Stimulated activated CD4-positive, alpha-beta T cell treated with anti-CD3 and anti-CD28 coated beads, Interleukin-12 subunit alpha, Interleukin-12 subunit beta, amount 100 ng/mL, for 4 hours (primary cell): ENCODE data around the gene CCRL2.
"Not testable (repeated sequence)": the region's sequence is repeated elsewhere in the genome, so short reads cannot be mapped to it uniquely, and the experiment has no call there.

Source experiments
- DNase-seq: peaks from one replicate; pipeline ENCODE4 v3.0.0-alpha.2; 2020

Gene CCRL2

DNA sequence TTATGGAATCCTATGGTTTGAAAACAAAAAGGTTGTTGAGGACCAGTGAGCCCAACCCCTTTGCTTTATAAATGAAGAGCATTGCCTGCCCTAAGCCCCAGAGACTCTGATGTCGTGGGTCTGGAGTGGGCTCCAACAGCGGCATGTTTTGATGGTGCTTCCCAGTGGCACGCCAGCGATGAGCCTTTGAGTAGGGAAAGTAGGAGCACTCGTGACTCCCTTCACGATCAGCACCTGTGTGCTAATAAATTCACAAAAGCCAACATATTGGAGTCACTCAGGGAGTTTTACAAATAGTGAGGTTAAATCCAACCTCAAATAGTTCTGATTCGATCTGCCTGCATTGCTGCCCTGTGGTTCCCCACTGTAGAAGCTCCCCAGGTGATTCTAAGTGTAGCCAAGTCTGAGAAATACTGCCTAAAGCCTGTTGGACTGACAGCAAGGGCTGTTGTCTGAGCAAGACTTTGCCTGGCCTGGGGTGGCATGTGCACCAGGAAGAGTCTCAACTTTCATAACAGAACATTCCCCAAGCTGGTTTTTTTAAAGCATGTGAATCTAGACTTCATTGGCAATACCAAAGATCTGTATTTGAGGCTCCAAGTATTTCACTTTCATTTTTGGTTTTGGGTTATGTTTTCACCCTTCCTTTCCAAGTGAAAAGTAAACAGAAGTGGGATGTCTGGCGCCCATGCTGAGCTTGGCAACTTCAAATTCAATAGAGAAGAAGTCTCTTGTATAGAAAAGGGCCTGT, 26.4 kb upstream of the CCRL2 start:
- no peak for DNase-seq

DNA sequence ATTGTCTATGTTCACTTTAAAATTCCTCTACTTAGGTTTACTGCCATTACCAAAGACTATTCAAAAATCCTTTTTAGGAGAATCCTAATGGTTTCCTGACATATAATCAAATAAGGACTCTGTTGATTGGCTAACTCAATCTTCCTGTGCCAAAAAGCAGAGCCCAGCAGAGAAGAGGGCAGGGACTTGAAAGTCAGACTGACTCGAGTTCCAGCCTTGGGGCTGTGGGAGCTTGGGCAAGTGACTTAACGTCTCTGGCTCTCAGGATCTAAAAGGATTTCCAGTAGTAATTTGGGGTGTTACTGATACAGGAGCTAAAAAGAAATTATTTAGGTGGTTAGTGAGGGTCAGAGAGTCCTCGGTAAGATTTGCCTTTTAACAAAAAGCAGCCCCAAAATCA, 25.4 kb upstream of the CCRL2 start:
- DNase-seq: no peak

DNA sequence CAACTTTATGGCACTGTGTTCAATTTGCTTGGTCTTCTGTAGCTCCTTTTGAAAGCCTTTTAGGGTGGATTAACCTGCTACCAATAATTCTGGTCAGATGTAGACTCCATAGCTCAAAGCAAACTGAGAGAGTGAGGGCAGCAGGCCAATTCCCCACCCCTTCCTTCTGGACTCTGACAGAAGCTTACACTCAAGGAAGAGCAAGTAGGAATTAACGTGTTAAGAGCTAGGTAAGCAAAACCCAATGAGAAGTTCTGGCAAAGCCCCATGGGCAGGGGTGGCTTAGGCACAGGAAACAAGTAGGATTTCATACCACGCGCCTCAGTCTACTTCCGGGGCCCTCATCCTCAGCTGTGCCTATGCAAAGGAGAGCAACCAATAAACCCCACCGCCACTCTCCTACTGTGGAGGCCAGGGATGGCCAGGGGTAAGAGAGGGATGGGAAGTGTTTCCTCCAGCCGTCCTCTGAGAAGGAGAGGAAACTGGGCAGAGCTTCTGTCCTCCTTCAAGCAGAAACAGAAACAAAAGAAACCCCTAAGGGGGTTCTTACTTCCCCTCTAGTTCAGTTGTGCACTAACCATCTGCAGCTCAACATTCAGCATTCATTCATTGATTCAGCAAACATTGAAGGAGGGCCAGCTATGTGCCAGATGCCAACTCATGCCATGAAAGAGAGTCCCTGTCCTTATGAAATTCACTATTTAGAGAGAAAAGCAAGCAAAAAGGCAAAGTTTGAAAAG, 23.7 kb upstream of the CCRL2 start:
- no peak for DNase-seq

DNA sequence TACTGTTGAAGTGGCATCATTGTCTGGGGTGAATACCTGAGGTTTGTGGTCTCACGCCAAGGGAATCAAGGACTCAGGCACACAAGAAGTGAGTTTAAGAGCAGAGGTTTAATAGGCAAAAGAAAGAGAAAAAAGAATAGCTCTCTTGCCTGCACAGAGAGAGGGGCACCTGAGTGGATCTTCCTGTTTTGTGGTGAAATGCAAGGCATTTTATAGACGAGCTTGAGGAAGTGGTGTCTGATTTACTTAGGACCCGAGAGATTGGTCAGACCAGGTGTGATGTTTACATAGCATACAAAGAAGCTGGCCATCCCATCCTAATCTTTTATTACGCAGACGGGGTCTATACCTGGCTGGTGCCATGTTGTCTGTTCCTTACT, 23.1 kb upstream of the CCRL2 start:
- no peak for DNase-seq

DNA sequence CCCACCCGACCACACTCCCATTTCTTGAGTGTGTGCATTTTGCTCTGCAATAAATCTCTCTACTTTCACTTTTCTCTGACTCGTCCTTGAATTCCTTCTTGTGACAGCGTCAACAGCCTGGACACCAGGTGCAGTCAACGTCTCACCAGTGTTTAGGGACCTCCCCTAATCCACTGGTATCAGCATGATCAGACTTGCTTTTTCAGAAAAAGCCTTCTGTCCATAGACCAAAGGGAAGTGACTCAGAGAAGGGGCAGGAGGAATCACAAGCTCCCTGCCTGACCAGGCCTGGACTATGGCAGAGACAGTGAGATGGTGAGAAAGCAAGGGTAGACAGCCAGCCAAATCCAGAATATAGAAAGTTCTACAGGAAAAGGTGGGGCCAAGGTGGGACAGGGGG, 20.9 kb upstream of the CCRL2 start:
- DNase-seq: no peak

DNA sequence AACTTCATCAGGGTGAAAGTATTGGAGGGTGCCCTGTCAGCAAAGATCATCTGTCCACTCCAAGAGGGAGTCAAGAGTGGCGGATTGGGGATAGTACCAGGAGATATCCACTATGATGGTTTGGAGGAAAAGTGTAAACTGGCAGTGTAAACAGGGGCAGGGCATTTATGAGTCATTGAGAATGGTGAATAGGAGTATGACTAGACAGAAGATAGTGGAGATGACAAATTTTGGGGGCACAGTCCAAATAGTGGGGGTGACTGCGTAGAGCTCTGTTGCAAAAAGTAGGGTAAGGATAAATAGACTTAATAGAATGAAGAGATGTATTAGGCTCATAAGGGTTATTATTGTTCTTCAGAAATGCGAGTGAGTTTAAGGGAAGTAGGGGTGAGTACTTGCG, 18.2 kb upstream of the CCRL2 start:
- not testable (repeated sequence) for DNase-seq

DNA sequence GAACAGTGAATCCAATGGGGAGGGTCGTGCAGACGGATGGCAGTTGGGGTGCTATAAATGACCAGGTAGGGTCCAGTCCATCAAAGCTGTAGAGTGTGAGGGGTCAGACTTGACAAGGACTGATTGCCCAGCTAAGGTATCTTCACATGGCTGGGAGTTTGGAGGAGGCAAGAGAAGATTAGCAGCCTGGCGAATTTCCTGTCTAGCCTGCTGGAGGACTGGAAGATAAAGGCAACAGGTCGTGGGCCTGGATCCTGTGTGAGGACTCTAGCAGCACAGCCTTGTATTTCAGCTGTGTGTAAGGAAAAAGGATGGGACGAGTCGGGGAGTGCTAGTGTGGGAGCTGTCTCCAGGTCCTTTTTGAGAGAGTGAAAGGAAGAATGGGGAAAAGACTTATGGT, 17.8 kb upstream of the CCRL2 start:
- DNase-seq: no peak

DNA sequence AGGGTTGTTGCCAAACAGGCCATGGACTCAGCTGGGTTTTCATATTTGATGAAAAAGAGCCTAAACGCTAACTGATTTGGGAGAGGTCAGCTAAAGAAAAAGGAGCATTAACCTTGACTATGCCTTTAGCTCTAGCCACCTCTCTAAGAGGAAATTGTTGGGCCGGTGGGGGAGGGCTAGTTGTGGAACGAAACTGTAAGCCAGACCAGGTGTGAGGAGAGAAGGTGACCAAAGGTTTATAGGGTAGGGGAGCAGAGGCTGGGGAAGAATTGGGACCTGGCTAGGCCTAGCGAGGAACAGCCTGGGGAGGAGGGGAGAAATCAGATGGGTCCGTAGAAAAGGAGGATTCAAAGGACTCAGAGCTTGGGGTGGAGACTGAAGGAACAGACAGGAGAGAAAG, 15.5 kb upstream of the CCRL2 start:
- not testable (repeated sequence) for DNase-seq

DNA sequence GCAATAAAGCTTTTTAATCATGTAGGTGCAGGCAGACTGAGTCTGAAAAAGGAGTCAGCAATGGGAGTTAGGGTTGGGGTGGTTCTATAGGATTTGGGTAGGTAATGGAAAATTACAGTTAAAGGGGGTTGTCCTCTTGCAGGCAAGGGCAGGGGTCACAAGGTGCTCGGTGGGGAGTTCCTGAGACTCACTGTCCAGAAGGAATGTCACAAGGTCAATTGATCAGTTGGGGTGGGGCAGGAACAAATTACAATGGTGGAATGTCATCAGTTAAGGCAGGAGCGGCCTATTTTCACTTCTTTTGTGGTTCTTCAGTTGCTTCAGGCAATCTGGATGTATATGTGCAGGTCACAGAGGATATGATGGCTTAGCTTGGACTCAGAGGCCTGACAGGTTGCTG, 14.0 kb upstream of the CCRL2 start:
- no peak for DNase-seq

DNA sequence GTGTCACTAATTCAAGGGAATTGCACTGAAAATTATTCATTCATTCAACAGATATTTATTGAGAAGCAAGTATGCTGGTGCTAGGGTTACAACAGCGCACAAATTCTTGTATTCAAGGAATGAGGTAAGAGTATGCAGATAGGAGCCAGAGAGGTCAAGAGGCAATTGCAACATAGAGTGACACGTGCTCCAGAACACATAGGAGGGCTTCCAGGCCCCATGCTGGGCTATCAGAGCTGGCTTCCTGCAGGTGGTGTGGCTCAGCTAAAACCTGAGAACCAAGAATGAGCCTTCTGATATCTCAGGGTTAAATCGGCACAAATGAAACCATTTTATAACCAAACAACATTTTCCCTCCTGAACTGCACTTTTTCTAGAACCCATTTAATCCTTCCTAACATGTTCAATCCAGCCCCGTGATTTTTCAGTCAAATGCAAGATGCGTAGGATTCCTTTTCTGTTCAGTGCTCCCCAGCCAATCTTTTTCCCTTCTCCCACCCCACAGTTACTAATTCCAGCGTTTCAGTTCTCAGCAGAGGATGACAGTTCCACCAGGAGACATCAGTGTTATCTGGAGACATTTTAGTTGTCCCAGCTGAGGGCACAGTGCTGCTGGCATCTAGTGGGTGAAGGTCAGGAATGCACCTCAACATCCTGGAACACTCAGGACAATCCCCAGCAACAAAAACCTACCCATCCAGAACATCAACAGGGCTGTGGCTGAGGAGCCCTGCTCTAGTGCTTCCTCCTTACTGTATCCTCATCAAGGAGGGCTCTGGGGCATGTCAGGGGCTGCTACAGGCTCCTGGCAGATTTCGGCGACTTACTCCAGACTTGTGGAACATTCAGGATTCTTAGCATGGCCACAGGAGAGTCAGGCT, 13.3 kb upstream of the CCRL2 start:
- no peak for DNase-seq

DNA sequence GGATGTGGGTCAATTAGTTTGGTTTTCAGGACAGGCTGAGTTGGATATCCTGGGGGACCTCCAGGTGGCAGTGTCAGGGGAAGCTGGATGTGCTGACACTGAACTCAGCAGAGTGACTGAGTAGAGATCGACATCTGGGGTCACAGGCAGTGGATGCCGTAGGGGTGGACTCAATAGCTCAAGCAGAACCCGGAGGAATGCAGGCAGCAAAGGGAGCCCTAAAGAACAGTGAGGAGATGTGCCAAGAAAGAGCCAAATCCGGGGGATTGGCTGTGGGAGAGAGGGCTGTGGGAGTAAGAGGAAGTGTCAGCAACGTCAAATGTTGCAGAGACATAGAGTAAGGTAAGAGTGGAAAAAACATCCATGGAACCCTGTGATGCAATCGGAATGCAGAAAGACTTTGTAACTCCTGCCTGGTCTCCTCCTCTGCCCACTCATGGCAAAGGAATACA, 11.8 kb upstream of the CCRL2 start:
- no peak for DNase-seq

DNA sequence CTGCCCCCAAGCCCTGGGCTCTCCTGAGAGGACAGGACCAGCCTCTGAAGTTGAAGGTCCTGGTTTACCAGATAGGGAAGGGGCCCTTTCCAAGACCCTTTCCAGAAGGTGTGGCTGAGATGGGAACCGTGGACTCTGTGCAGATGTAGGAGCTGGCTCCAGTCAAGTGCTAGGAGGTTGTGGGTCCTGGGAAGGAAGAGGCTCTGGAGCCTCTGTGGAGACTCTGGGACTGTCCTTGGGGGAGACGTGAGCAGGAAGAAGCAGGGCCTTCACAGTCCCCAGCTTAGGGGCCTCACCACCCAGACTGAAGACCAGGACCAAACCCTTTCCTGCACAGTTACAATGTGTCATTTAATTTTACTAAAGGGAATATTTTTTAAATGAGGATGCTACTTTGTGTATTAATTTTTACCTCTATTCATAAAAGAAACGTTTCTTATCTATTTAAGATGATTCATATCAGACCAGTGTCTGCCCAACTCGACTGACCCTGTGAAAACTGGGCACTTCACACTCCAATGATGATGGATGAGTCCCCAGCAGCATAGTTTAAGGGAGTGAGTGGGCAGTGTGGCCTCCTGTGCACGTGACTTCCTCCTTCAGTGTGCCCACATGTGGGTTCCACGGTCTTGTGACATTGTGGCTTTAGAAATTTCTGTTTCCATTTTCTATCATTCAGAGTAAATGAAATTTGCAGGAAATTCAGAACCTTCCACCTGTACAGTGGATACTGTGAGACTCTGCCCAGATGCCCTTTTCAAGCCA, 11.1 kb upstream of the CCRL2 start:
- DNase-seq: no peak

DNA sequence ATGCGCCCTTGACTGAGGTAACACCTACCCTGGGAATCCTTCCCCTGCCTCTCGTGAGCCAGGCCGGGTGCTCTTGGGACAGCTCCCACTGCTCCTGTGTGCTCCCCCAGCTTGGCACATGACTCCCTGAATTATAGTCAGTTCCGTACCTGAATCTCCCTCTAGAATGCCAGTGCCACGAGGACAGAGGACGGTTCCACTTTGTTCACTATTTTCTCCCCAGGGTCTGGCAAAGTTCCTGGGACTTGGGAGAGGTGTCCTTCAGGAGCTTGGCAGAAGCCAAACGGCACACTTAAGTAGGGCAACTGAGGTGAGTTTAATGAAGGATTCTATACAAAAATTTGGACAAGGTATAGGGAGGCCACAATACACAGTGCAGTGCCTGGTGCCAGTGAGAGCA, 9.9 kb upstream of the CCRL2 start:
- no peak for DNase-seq

DNA sequence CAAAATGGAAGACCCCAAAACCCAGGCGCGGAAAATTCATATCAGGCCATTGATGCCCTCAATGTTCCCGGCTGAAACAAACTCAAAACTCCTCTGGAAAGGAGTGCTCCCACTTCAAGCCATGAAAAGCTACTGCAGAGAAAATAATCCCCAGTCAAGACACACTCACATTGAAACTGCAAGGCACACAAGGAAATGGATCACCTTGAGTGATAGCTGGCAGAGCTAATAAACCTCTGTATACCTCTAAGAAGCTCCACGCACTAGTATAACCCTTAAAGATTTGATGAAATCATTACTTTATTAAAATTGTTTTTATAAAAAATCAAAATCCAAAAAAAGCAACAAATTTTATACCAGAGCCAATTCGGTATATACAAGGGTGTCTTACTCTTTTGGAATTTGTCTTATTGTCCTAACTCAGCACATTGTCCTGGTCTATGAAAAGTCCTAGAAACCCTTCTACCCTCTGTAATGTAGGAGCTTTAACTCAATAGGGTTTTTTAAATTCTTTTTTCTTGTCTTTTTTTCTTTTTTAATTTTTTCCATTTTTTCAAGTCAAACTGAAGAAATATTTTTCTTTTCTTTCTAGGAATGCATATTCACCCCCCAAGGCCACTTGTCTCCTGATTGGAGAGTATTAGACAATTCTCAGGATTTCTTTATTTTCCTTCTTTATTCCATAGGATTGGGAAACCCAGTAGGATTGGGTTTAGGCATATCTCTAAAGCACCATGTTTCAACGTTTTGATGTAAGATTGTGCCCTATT, 8.7 kb upstream of the CCRL2 start:
- no peak for DNase-seq

DNA sequence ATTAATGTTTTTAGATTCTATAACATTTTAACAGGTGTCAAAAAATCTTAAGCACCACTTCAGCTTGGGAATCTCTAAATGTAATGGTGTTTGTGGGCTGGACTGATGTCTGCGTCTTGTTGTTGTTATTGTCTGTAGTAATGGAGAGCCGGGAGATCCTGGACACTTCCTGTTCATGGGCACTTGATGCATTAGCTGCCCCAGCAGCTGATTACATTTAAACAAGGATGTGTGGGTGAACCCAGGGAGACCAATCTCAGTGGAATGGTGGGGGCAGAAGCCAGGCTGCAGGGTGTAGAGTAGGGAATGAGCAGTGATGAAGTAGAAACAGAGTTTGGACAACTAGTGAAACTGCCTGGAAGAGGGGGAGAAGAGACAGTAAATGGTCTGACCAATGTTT, 8.0 kb upstream of the CCRL2 start:
- no peak for DNase-seq

DNA sequence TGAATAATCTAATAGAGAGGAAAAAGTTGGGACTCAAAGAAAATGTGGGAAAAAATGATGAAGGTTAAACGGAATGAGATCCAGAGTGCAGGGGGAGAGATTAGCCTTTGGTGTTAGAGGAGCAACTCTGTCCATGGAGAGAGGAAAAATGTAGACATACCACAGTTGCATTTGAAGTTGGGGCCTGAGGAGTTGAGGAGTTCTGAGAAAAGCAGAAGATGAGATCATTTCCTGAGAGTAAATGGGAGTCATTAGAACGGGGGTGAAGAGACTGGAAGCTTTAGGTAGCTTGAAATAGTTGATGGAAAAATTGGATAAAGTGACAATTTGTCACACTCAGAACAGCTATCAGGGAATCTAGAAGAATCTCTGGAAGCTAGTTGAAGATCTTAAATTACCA, 7.5 kb upstream of the CCRL2 start:
- DNase-seq: no peak

DNA sequence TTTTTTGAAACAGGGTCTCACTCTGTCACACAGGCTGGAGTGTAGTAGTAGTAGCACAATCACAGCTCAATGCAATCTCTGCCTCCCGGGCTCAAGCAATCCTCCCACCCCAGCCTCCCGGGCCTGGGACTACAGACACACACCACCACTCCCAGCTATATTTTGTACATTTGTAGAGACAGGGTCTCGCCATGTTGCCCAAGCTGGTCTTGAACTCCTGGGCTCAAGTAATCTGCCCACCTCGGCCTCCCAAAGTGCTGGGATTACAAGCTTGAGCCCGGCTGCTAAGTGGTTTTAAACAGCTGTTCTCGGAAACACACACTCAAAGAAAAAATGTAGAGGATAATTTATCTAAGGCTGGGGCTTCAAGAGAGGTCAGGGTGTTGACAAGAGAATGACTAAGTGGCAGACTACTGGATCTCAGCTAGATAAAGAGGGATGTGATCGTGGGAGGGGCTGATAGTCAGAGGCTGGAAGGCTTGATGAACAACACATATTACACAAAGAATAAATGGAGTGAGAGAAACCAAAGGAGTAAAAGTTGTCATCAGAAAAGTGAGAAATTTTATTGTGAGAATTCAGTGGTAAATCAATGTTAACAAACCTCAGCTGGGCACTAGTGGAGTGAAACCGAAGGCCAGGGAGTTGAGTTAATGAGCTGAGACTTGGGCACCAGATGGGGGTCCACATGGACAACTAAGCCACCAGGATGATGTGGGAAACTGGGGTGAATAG, 6.9 kb upstream of the CCRL2 start:
- no peak for DNase-seq

DNA sequence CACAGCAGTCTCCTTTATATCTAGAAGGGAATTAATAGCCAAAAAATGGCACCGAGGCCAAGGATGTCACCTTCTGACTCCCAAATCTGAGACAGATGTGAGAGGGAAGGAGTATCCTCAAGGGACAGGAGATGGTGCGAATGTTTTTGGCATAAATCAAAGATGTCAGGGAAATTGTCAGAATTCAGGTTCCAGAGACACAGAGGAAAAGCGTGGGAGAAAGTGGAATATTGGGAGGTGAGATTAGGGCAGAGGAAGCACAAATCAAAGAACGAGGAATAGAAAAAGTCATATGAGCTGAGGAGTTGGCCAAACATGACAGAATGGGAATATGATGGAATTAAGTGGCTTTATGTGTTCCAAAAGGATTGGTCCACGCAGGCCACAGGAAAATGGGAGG, 6.2 kb upstream of the CCRL2 start:
- DNase-seq: no peak

DNA sequence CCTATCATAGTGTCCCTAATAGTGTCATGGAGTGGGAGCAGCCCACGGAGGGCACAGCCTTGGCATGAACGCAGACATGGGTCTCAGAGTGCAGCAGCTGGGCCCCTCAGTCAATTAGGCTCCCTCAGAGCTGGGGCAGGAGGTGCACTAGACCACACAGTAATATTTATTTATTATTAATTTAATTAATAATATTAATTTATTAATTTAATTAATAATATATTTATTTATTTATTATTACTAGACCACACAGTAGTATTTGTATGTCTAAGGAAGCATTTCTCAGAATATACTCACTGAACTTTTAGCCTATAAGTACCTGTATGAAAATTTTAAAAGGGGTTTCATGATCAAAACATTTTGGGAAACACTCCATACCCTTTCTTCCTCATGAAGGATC, 5.5 kb upstream of the CCRL2 start:
- no peak for DNase-seq

DNA sequence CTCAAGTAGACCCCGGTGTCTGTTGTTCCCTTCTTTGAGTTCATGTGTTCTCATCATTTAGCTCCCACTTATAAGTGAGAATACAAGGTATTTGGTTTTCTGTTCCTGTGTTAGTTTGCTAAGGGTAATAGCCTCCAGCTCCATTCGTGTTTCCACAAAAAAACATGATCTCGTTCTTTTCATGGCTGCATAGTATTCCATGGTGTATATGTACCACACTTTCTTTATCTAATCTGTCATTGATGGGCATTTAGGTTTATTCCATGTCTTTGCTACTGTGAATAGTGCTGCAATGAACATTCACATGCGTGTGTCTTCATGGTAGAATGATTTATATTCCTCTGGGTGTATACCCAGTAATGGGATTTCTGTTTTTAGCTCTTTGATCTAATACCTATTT, 4.2 kb upstream of the CCRL2 start:
- DNase-seq: not testable (repeated sequence)

DNA sequence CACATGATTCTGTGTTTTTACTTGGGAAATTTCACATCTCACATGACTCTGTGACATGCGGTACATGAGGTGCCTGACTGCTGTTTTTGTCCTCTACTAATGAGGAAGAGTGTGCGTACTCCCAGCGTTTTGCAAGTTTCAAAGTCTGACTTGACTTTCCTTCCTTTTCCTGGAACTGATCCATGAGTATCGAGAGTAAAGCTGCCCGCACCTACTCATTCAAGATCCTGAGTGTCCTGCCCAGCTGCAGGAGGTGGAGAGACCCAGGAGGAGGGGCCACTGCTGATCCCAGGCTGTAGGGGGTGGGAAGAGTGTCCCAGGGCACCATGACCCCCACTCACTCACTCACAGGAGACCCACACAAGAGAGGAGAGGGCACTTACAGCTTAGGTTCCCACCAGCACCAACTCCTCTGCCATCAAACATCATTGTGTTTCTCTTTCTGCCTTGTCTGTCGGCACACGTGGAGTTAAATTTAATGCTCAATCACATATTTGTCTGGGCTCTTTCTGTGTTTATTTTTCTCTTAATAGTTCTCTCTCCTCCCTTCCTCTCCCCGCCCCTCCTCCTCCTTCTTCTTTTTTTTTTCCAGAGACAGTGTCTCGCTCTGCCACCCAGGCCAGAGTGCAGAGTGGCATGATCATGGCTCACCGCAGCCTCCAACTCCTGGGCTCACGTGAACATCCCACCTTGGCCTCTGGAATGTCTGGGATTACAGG, 1.6 kb upstream of the CCRL2 start:
- no peak for DNase-seq
